GM18858 (cell line): ENCODE measurements around the gene B3GNT3.

ENCODE experiments used
- ATAC-seq: cut with Tn5 transposase; IDR thresholded peaks from one replicate; pipeline ENCODE4 v1.9.1; 2021; ENCODE audit not compliant: unreplicated experiment

B3GNT3 gene, protein sequence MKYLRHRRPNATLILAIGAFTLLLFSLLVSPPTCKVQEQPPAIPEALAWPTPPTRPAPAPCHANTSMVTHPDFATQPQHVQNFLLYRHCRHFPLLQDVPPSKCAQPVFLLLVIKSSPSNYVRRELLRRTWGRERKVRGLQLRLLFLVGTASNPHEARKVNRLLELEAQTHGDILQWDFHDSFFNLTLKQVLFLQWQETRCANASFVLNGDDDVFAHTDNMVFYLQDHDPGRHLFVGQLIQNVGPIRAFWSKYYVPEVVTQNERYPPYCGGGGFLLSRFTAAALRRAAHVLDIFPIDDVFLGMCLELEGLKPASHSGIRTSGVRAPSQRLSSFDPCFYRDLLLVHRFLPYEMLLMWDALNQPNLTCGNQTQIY

DNA sequence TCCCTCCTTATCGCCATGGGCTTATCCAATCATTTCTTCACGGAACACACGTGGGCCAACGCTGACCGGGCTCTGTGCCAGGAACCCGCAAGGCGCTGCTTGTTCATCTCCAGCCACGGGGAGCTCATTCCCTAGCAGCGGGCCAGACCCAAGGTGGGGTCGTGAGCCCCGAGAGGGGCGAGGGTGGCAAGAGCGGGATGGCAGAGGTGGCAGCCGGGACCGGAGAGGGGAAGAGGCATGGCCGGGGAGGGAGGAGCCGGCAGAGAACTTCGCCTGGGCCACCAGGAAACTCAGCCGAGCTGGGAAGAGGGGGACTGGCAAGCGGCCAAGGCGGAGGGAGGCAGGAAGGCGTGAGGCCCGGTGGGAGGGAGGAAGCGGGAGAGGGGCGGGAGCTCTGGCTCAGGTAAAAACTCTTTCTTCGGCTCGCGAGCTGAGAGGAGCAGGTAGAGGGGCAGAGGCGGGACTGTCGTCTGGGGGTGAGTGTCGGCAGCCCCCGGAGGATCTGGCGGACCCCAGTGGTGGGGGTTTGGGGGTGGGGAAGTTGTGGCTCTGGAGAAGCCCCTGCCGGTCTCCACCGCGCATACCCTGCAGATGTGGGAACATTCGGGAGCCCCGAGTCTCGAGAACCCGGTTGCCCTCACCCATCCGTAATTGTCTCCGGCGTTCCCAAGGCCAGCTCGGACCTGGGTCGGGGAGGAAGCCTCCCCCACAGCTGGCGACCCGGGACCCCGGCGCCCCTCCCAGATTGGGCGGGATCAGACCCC, at the start of gene B3GNT3:
Gene B3GNT3, plus strand, starts transcription at position 408 of the 764 bp plus-strand sequence. CDS start 12,670 bp downstream, outside the sequence.
- no peak for ATAC-seq

DNA sequence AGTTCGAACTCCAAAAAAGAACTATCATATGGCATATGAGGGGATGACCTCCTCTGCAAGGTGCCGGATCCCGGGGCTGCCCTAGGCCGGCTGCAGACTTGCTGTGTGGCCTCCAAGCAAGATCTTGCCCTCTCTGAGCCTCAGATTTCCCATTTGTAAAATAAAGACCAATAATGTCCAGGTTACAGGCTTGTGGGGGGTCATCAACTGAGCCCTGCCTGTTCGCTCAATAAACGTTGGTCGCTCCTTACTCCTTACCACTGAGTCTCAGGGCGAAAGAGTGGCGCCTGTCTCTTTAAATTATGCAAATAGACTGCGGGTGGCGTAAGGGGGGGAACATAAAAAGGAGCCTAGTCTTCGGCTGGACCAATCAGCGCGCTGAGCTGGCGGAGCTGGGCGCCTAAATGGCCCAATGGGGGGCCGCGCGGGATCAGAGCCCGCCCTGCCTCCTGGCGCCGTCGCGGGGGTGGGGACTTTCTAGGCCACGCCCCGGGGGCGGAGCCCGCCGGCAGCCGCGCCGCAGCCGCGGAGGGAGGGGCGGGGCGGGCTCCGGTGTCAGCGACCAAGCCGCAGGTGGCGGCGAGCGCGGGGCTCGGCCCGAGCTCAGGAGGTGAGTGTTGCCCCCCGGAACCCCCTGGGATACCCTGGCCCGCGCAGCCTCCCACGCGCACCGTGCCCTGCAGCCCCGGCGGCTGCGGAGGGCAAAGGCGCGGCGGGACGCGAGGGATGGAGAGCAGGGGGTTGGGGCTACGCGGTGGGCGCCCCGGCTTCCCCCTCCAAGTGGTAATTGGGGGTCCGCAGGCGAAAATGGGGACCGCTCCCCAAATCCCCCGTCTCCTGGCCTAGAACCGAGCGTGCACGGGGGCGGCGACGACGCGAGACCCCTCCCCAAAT, 47.5 kb upstream of the B3GNT3 start:
- ATAC-seq = peak; percentile 68

GRCh38 chr19:17748884-17749638, 45.9 kb upstream of the B3GNT3 start:
- ATAC-seq = no peak

- no peak for ATAC-seq
Measured at GRCh38 chr19:17749912-17750317, 45.0 kb upstream of the B3GNT3 start.

- ATAC-seq = no peak
Measured at GRCh38 chr19:17751103-17751911, 43.6 kb upstream of the B3GNT3 start, which contains the start of gene FCHO1. Gene FCHO1 (plus strand): TSS chr19:17751477. CDS start chr19:17755165, 3,688 bp downstream.

DNA sequence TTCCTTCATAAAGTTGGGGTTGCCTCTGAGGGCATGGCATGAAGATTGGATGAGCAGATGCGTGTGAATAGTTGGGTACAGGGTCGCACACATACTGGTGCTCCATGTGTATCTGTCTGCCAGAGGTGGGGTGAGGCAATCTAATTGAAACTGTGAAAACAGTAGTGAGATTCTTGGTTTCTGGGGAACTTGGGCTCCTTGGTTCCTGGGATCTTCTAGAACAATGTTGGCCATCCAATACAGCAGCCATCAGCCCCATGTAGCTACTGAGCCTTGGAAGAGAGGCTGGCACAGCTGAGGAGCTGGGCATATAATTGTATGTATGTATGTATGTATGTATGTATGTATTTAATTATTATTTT, 43.0 kb upstream of the B3GNT3 start:
- ATAC-seq = no peak

GRCh38 chr19:17752865-17753639, 41.9 kb upstream of the B3GNT3 start:
- ATAC-seq = no peak

DNA sequence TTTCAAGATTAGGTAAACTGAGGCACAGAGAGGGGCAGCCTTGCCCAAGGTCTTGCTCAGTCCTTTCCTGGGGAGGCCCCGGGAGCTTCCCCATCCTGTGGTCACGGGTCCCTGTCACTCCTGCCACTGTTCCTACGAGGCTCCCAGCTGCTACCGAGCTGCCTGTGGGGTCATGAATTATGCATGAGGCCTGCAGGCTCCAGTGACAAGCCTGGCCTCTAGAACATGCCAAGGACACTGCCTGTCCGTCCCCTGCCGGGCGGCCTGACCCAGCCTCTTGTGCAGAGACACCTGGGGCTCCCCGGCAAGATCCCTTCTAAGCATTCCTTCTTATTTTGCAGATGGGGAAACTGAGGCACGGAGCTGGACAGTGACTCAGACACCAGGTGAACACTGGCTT, 41.0 kb upstream of the B3GNT3 start:
- no peak for ATAC-seq

DNA sequence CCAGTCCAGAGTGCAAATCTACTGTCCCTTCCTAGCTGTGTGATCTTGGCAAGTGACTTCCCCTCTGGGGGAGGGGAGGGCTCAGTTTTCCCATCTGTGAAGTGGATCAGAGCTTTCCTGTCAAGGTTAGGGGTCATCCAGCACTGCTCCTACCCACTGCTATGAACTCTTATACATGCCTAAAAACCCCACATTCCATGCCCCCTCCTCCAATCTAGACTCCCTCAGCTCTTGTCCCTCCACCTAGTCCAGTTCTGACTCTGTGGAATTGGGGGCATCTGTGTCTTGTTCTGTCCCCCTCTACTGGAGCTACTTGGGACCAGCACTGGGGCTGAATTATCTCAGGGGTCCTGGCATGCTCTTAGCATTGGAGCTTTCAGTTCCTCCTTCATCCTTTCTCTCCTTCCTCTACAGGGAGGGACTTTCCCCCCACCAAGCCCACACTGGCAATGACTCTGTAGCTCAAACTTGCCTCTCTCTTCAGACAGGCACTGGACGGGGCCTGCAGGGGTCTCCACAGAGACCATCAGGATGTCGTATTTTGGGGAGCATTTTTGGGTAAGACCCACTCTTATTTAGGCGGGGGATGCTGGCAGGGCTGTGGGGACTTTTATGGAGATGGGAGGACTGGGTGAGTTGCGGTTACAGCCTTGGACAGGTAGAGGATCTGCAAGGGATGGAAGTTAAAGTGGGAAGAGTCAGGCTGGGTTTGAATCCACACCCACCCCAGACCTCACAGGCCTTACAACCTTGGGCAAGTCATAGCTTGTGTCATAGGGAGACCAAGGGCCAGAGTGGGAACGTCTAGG, 40.1 kb upstream of the B3GNT3 start:
- ATAC-seq = peak; percentile 34

- ATAC-seq = no peak
Measured at GRCh38 chr19:17755443-17755890, 39.5 kb upstream of the B3GNT3 start.

DNA sequence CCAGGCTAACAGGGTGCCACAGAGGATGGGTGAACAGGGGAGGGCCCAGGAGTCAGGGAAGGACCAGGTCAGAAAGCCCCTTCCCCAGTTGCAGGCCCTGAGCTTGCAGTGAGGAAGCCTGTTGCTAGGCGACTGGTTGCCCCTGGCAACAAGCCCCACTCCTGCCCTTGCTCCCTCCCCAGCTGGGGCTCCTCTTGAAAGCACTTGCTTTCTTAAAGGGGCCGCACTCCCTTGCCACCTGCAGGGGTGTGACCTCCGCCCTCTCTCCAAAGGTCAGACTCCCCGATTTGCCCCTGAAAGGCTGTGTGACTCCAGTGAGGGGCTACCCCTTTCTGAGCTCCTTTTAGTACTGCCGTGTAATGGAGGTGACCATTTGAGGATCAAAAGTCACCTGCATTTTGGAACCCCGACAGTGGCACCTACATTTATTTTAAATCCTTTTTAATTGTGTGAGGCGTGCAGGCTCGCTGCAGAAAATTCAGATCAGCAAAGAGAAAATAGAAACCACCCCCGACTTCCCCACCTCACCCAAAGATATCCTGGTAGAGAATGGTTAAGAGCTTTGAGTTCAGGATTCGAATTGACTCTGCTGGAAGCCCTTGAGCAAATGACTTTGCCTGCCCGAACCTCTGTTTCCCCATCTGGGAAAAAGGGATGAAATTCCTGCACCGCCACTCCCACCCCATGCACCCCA, 38.8 kb upstream of the B3GNT3 start:
- ATAC-seq = no peak

GRCh38 chr19:17757125-17757524, 37.8 kb upstream of the B3GNT3 start:
- no peak for ATAC-seq

GRCh38 chr19:17758515-17758914, 36.4 kb upstream of the B3GNT3 start:
- no peak for ATAC-seq

DNA sequence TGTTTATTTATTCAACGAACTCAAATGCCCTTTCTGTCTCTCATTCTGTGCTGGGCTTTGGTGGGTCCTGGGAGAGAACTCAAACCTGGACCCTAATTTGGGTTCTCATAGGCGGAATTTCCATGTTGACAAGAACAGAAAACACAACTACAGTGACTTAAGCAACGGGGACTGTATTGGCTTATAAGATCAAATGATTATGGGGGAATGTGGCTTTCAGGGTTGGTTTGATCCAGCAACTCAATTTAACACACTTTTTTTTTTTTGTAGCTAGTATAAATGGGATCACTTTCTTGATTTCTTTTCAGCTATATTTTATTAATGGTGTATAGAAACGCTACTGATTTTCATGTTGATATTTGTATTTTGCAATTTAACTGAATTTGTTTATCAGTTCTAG, 33.8 kb upstream of the B3GNT3 start:
- no peak for ATAC-seq

GRCh38 chr19:17762505-17763229, 32.3 kb upstream of the B3GNT3 start:
- no peak for ATAC-seq

GRCh38 chr19:17764348-17764747, 30.6 kb upstream of the B3GNT3 start:
- ATAC-seq = no peak
